WTC11 (cell line): ENCODE measurements around the gene CRACR2B. TPM values are rescaled to one million over a fixed set of nuclear protein-coding genes. Genes with fewer than 3 reads are reported as not detected.
A peak's percentile ranks its signal among the peaks of the same experiment; 100 is the strongest.

Source experiments
- ATAC-seq: fragments of 200-7000 bp; cut with Tn5 transposase; 2 replicates; pipeline ENCODE4 v1.10.0; 2021; ENCODE audit warnings: mild to moderate bottlenecking, moderate library complexity
- CTCF ChIA-PET: fragments of 300-600 bp; sonication (Branson Sonifier 250); formaldehyde crosslinking; loops from one replicate; lab custom pipeline; 2021; ENCODE audit warnings: antibody characterized with exemption; lab: Charles Lee
- POLR2A ChIA-PET: fragments of 350-600 bp; sonication (Branson Sonifier 250); formaldehyde crosslinking; loops from one replicate; lab custom pipeline; 2021; ENCODE audit warnings: antibody characterized with exemption; lab: Charles Lee
- DNase-seq: peaks from one replicate; pipeline ENCODE4 v3.0.0; 2021; ENCODE audit warnings: low spot score
- H3K27ac Mint-ChIP-seq: 2 replicates; pipeline ENCODE4 v1.8.0; 2021; ENCODE audit warnings: mixed read lengths
- H3K27me3 Mint-ChIP-seq: 2 replicates; pipeline ENCODE4 v1.8.0; 2021; ENCODE audit warnings: low read depth, mild to moderate bottlenecking, moderate library complexity, mixed read lengths
- H3K36me3 Mint-ChIP-seq: 2 replicates; pipeline ENCODE4 v1.8.0; 2021; ENCODE audit warnings: mixed read lengths
- H3K4me1 Mint-ChIP-seq: 2 replicates; pipeline ENCODE4 v1.8.0; 2022; ENCODE audit warnings: mixed read lengths
- H3K4me3 Mint-ChIP-seq: 2 replicates; pipeline ENCODE4 v1.8.0; 2021; ENCODE audit warnings: mild to moderate bottlenecking, moderate library complexity, mixed read lengths
- H3K9me3 Mint-ChIP-seq: 2 replicates; pipeline ENCODE4 v1.8.0; 2021; ENCODE audit warnings: mixed read lengths
- ATF1 ChIP-seq: sonication (generic); formaldehyde crosslinking; IDR thresholded peaks from 2 replicates; pipeline ENCODE4 v1.8.1; 2023; ENCODE audit warnings: mild to moderate bottlenecking, moderate library complexity, missing genetic modification reagents
- CBFB ChIP-seq: sonication (generic); formaldehyde crosslinking; IDR thresholded peaks from 2 replicates; pipeline ENCODE4 v1.8.1; 2022; ENCODE audit warnings: mild to moderate bottlenecking, low read depth, missing genetic modification reagents
- CREB1 ChIP-seq: sonication (generic); formaldehyde crosslinking; IDR thresholded peaks from 2 replicates; pipeline ENCODE4 v1.8.0; 2023; ENCODE audit warnings: mild to moderate bottlenecking, missing genetic modification reagents
- CREM ChIP-seq: sonication (generic); formaldehyde crosslinking; IDR thresholded peaks from 2 replicates; pipeline ENCODE4 v1.8.1; 2022; ENCODE audit warnings: mild to moderate bottlenecking, missing genetic modification reagents, moderate library complexity
- ELF4 ChIP-seq: sonication (generic); formaldehyde crosslinking; IDR thresholded peaks from 2 replicates; pipeline ENCODE4 v1.8.1; 2022; ENCODE audit warnings: low read depth, mild to moderate bottlenecking, moderate library complexity, missing genetic modification reagents
- FOXJ3 ChIP-seq: sonication (generic); formaldehyde crosslinking; IDR thresholded peaks from 2 replicates; pipeline ENCODE4 v1.9.0; 2021; ENCODE audit warnings: missing genetic modification reagents, mild to moderate bottlenecking, borderline replicate concordance
- KAT7 ChIP-seq: sonication (generic); formaldehyde crosslinking; IDR thresholded peaks from 2 replicates; pipeline ENCODE4 v1.8.1; 2023; ENCODE audit warnings: missing genetic modification reagents, mild to moderate bottlenecking, borderline replicate concordance
- MXD4 ChIP-seq: fragments of 250-450 bp; sonication (Bioruptor Pico); IDR thresholded peaks from 2 replicates; pipeline ENCODE4 v1.8.0; 2021; ENCODE audit warnings: mild to moderate bottlenecking, moderate library complexity, borderline replicate concordance
- NFE2L1 ChIP-seq: sonication (generic); formaldehyde crosslinking; IDR thresholded peaks from 2 replicates; pipeline ENCODE4 v1.8.1; 2023; ENCODE audit warnings: missing genetic modification reagents
- TEAD4 ChIP-seq: sonication (generic); formaldehyde crosslinking; IDR thresholded peaks from 2 replicates; pipeline ENCODE4 v1.8.0; 2022; ENCODE audit warnings: mild to moderate bottlenecking, missing genetic modification reagents
- TP53 ChIP-seq: sonication (generic); formaldehyde crosslinking; IDR thresholded peaks from 2 replicates; pipeline ENCODE4 v1.8.1; 2023; ENCODE audit warnings: mild to moderate bottlenecking, missing genetic modification reagents
- ZNF263 ChIP-seq: sonication (generic); formaldehyde crosslinking; IDR thresholded peaks from 2 replicates; pipeline ENCODE4 v1.8.1; 2022; ENCODE audit warnings: low read depth, mild to moderate bottlenecking, moderate library complexity, missing genetic modification reagents
- ZNF423 ChIP-seq: fragments of 250-450 bp; sonication (Bioruptor Pico); IDR thresholded peaks from 2 replicates; pipeline ENCODE4 v2.1.2; 2022; ENCODE audit warnings: mild to moderate bottlenecking, moderate library complexity
- ZNF671 ChIP-seq: fragments of 250-450 bp; sonication (Bioruptor Pico); IDR thresholded peaks from 2 replicates; pipeline ENCODE4 v1.8.0; 2021; ENCODE audit warnings: mild to moderate bottlenecking
- total RNA-seq: library from RNA; stranded (reverse); gene quantifications from 3 replicates; pipeline ENCODE4 v1.2.3, GENCODE V29; 2021
- TF ChIP-seq, protein P1 (sequence below): sonication (generic); formaldehyde crosslinking; IDR thresholded peaks from 2 replicates; pipeline ENCODE4 v1.8.1; 2022; ENCODE audit warnings: mild to moderate bottlenecking, moderate library complexity, missing genetic modification reagents
- TF ChIP-seq, protein P2 (sequence below): sonication (generic); formaldehyde crosslinking; IDR thresholded peaks from 2 replicates; pipeline ENCODE4 v1.8.1; 2022; ENCODE audit warnings: missing genetic modification reagents, borderline replicate concordance
- TF ChIP-seq, protein P3 (sequence below): fragments of 250-450 bp; sonication (Bioruptor Pico); IDR thresholded peaks from 2 replicates; pipeline ENCODE4 v1.8.0; 2021; ENCODE audit warnings: mild to moderate bottlenecking
- TF ChIP-seq, protein P4 (sequence below): sonication (generic); formaldehyde crosslinking; IDR thresholded peaks from 2 replicates; pipeline ENCODE4 v1.8.1; 2023; ENCODE audit warnings: mild to moderate bottlenecking, missing genetic modification reagents, moderate library complexity
- TF ChIP-seq, protein P5 (sequence below): sonication (generic); formaldehyde crosslinking; IDR thresholded peaks from 2 replicates; pipeline ENCODE4 v1.8.1; 2023; ENCODE audit warnings: mild to moderate bottlenecking, missing genetic modification reagents
- TF ChIP-seq, protein P6 (sequence below): sonication (generic); formaldehyde crosslinking; conservative IDR thresholded peaks from 2 replicates; pipeline ENCODE4 v1.8.1; 2022; ENCODE audit warnings: mild to moderate bottlenecking, missing genetic modification reagents

The CRACR2B gene
- total RNA-seq, 1 experiment from 2014 or later = 46.5 TPM

DNA sequence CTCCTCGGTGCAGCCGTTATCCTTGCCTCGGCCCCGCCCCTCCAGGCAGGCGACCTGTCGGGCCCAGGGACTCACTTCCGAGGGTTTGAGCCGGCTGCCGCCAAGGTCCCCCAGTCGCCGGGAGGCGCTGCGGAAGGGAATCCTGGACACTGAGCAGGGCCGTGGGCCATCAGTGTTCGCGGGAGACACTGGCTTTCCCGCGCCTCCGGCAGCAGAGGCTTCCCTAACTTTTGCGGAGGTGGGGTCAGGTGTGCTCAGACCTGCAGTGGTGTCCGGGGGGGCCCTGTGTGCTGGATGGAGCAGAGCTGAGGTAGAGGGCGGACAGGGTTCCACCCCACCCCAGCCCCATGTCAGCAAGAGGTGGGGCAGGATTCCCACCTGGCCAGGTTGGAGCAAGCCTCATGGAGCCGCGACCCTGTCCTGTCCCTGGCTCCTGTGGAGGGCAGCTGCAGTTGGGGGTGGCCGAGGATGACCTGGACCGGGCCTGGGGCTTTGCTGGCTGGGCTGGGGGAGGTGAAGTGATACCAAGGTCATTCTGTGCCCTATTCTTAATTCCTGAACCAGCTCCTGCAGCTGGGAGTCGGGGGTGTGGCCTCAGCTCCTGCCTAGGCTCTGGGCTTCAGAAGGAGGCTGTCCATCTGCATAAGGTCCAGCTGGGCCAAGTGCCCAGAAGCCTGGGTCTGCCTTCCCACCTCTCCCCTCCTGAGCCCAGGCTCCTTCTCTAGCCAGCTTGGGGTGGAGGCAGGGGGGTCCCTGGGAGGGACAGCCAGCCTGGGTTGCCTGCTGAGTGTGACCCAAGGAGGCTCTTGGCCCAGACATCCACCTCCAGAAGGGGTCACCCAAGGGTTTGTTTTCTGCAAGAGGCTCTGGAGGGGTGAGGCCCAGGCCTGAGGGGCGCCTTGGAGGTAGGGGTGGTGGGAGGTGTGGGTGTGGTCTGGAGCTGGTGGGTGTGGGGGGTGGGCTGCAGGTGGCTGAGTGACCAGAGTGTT lies 23.4 kb downstream of the CRACR2B start (continued):
- TF ChIP-seq, protein P1, sequence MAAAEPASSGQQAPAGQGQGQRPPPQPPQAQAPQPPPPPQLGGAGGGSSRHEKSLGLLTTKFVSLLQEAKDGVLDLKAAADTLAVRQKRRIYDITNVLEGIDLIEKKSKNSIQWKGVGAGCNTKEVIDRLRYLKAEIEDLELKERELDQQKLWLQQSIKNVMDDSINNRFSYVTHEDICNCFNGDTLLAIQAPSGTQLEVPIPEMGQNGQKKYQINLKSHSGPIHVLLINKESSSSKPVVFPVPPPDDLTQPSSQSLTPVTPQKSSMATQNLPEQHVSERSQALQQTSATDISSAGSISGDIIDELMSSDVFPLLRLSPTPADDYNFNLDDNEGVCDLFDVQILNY (CRISPR knock-in tag) = 0 out of 2 replicates have a peak, but pooled peaks have one; percentile 50
- TF ChIP-seq, protein P2, sequence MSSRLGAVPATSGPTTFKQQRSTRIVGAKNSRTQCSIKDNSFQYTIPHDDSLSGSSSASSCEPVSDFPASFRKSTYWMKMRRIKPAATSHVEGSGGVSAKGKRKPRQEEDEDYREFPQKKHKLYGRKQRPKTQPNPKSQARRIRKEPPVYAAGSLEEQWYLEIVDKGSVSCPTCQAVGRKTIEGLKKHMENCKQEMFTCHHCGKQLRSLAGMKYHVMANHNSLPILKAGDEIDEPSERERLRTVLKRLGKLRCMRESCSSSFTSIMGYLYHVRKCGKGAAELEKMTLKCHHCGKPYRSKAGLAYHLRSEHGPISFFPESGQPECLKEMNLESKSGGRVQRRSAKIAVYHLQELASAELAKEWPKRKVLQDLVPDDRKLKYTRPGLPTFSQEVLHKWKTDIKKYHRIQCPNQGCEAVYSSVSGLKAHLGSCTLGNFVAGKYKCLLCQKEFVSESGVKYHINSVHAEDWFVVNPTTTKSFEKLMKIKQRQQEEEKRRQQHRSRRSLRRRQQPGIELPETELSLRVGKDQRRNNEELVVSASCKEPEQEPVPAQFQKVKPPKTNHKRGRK = no peak
- TF ChIP-seq, protein P3, sequence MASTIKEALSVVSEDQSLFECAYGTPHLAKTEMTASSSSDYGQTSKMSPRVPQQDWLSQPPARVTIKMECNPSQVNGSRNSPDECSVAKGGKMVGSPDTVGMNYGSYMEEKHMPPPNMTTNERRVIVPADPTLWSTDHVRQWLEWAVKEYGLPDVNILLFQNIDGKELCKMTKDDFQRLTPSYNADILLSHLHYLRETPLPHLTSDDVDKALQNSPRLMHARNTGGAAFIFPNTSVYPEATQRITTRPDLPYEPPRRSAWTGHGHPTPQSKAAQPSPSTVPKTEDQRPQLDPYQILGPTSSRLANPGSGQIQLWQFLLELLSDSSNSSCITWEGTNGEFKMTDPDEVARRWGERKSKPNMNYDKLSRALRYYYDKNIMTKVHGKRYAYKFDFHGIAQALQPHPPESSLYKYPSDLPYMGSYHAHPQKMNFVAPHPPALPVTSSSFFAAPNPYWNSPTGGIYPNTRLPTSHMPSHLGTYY (CRISPR knock-in tag) = no peak
- TF ChIP-seq, protein P4, sequence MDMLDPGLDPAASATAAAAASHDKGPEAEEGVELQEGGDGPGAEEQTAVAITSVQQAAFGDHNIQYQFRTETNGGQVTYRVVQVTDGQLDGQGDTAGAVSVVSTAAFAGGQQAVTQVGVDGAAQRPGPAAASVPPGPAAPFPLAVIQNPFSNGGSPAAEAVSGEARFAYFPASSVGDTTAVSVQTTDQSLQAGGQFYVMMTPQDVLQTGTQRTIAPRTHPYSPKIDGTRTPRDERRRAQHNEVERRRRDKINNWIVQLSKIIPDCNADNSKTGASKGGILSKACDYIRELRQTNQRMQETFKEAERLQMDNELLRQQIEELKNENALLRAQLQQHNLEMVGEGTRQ (CRISPR knock-in tag) = 0 out of 2 replicates have a peak, but pooled peaks have one; percentile 1
- TF ChIP-seq, protein P5, sequence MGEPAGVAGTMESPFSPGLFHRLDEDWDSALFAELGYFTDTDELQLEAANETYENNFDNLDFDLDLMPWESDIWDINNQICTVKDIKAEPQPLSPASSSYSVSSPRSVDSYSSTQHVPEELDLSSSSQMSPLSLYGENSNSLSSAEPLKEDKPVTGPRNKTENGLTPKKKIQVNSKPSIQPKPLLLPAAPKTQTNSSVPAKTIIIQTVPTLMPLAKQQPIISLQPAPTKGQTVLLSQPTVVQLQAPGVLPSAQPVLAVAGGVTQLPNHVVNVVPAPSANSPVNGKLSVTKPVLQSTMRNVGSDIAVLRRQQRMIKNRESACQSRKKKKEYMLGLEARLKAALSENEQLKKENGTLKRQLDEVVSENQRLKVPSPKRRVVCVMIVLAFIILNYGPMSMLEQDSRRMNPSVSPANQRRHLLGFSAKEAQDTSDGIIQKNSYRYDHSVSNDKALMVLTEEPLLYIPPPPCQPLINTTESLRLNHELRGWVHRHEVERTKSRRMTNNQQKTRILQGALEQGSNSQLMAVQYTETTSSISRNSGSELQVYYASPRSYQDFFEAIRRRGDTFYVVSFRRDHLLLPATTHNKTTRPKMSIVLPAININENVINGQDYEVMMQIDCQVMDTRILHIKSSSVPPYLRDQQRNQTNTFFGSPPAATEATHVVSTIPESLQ (CRISPR knock-in tag) = no peak
- TF ChIP-seq ATF1 (CRISPR knock-in tag) = no peak
- TF ChIP-seq ZNF423 (CRISPR knock-in tag) = no peak
- no peak for TF ChIP-seq ZNF671 (CRISPR knock-in tag)
- TF ChIP-seq ELF4 = no peak
- 0 out of 2 replicates have a peak, but pooled peaks have one; percentile 1 for TF ChIP-seq CBFB

DNA sequence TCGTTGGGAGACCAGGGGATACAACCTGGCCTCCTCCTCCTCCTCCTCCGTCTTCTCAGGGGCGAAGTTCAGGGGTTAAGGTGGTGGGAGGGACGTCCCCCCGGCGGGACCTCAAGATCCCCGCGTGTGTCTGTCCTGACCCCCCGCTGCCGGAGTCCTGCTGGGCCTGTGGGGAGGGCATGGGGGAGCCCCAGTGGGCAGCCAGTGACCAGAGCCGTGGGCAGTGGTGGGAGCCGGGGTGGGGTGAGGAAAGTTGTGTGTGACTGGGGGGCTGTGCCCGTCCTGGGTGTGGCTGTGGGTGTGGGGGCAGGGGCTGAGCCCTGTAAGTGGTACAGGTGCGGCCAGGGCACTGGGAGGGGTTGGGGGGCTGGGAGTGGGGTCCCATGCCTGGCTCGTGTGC lies 25.0 kb downstream of the CRACR2B start:
- ChIA-PET CTCF (interaction anchor here (2.3 kb wide), 1 partner anchor 10 kb away, joined by 12 read pairs; no protein-coding TSS in a partner anchor), POLR2A (no interaction called here)
- no peak overlapping the region for H3K27ac Mint-ChIP-seq
- TF ChIP-seq TP53 (no peak), ZNF263 (CRISPR knock-in tag) (no peak), TEAD4 (CRISPR knock-in tag) (no peak), MXD4 (CRISPR knock-in tag) (no peak), CREM (no peak), CREB1 (CRISPR knock-in tag) (no peak), ATF1 (CRISPR knock-in tag) (no peak), FOXJ3 (CRISPR knock-in tag) (no peak), NFE2L1 (CRISPR knock-in tag) (no peak), KAT7 (CRISPR knock-in tag) (no peak)
- TF ChIP-seq, protein P4 (CRISPR knock-in tag) = no peak
- TF ChIP-seq, protein P1 (CRISPR knock-in tag) = no peak
- TF ChIP-seq, protein P6, sequence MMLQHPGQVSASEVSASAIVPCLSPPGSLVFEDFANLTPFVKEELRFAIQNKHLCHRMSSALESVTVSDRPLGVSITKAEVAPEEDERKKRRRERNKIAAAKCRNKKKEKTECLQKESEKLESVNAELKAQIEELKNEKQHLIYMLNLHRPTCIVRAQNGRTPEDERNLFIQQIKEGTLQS (CRISPR knock-in tag) = no peak
- H3K4me1 Mint-ChIP-seq = peaks cover 26% of the 10 kb centered on the region
- ATAC-seq (no peak), DNase-seq (no peak)
- no peaks in the 10 kb centered on the region for H3K9me3 Mint-ChIP-seq
- no peaks in the 10 kb centered on the region; the same call in 1 of the 2 replicates for H3K27me3 Mint-ChIP-seq
- H3K36me3 Mint-ChIP-seq = no peaks in the 10 kb centered on the region
- H3K4me3 Mint-ChIP-seq = no peak overlapping the region
